Right lobe of liver (tissue), 6 donors: ENCODE data around the gene KRT36. TPM values are rescaled to one million over a fixed set of nuclear protein-coding genes. Genes with fewer than 3 reads are reported as not detected.

ENCODE experiments used
- ATAC-seq, 4 donors: fragments of 200-7000 bp; cut with Tn5 transposase; one replicate each; pipeline ENCODE4 v1.9.1; 2020; ENCODE audit warnings: mild to moderate bottlenecking in 4 of 4, moderate library complexity in 4 of 4
- DNase-seq, 3 donors: peaks; one replicate each; pipeline ENCODE4 v3.0.0-alpha.2; 2020
- H3K27ac ChIP-seq, 3 donors: fragments of 200-600 bp; one replicate each; pipeline ENCODE4 v1.8.0; 2022
- H3K27me3 ChIP-seq, 2 donors: fragments of 200-600 bp; one replicate each; pipeline ENCODE4 v1.8.0; 2022
- H3K36me3 ChIP-seq, 4 donors: fragments of 200-600 bp; sonication (generic) in 1 of 4; one replicate each; pipeline versions ENCODE4 v1.5.1 to v1.8.0; 2017 to 2022; ENCODE audit warnings: control low read depth in 1 of 4
- H3K4me1 ChIP-seq, 4 donors: fragments of 200-600 bp; sonication (generic) in 1 of 4; one replicate each; pipeline versions ENCODE4 v1.5.1 to v1.8.0; 2017 to 2022; ENCODE audit warnings: control low read depth in 1 of 4
- H3K4me3 ChIP-seq, 3 donors: fragments of 200-600 bp; one replicate each; pipeline ENCODE4 v1.8.0; 2022
- H3K9me3 ChIP-seq, 4 donors: fragments of 200-600 bp; sonication (generic) in 1 of 4; one replicate each; pipeline versions ENCODE4 v1.5.1 to v1.8.0; 2017 to 2022; ENCODE audit warnings: control low read depth in 1 of 4
- CTCF ChIP-seq, 4 donors: fragments of 200-600 bp in 3 of 4; fragments of 450-650 bp in 1 of 4; IDR thresholded peaks; one replicate each; pipeline versions ENCODE4 v1.5.1 to v1.8.0; 2016 to 2022; ENCODE audit warnings: antibody characterized with exemption in 4 of 4, mild to moderate bottlenecking in 2 of 4
- POLR2A ChIP-seq: fragments of 450-650 bp; IDR thresholded peaks from one replicate; pipeline ENCODE4 v1.6.1; 2017; ENCODE audit warnings: antibody characterized with exemption, mild to moderate bottlenecking
- WGBS: methylation state at CpG from one replicate; pipeline ENCODE4 v1.1.6; 2018; ENCODE audit warnings: low coverage, low lambda C conversion rate; ENCODE audit not compliant: insufficient coverage; ENCODE audit errors: missing lambda C conversion rate; 5-methylcytosine and 5-hydroxymethylcytosine counted together
- intact Hi-C, 2 donors: fragments of 100-400 bp; cut with DNase I; formaldehyde crosslinking; loops; one replicate each; pipeline versions ENCODE4 v1.11.2 to v1.14.1; 2022
- total RNA-seq, 6 experiments: library from RNA; depleted of rRNA in 2 of 6; stranded (reverse); fragments of >200 nt in 2 of 6; fragmentation: NEBNext Ultra II Directional in 3 of 6; extraction: Animal tissue kit (Norgen Biotek cat#: 25700) in 3 of 6; gene quantifications; one replicate each; pipeline versions ENCODE4 v1.1.0 to v1.2.4, GENCODE V29; 2016 to 2023
- donor health status: DM: no; HTN: yes; CAD: no.
- donor health status: DM: no; HTN: no; CAD: no.
- donor health status: DM: no; HTN: no; CAD: no.
- donor health status: DM: no; HTN: yes; CAD: no.
- donor health status: DM: no; HTN: yes; CAD: no.

Gene KRT36
- total RNA-seq, 6 experiments from 2014 or later: not detected

GRCh38 chr17:41452281-41452680 lies 37.4 kb downstream of the KRT36 start:
- H3K27me3 ChIP-seq: no peaks in the 10 kb centered on the region
- 47% methylated on average over 4 of the region's 4 CpGs for WGBS
- H3K4me1 ChIP-seq: no peaks in the 10 kb centered on the region
- no peak overlapping the region for H3K4me3 ChIP-seq
- no peak for ATAC-seq
- no peaks in the 10 kb centered on the region for H3K36me3 ChIP-seq
- H3K27ac ChIP-seq: no peak overlapping the region
- TF ChIP-seq POLR2A (no peak), CTCF (IDR thresholded peaks at IDR 0.05) (no peak)
- no peak for DNase-seq
- H3K9me3 ChIP-seq: no peaks in the 10 kb centered on the region
- intact Hi-C loops: no loop called here

GRCh38 chr17:41451154-41451728 lies 38.5 kb downstream of the KRT36 start:
- no peak for TF ChIP-seq CTCF (IDR thresholded peaks at IDR 0.05)
- TF ChIP-seq POLR2A: no peak
- no peak overlapping the region for H3K27ac ChIP-seq
- no peaks in the 10 kb centered on the region for H3K36me3 ChIP-seq
- intact Hi-C loops: no loop called here
- no peak overlapping the region for H3K4me3 ChIP-seq
- WGBS: 74% methylated on average over 2 of the region's 2 CpGs
- H3K9me3 ChIP-seq: no peaks in the 10 kb centered on the region
- H3K27me3 ChIP-seq: no peaks in the 10 kb centered on the region
- no peaks in the 10 kb centered on the region for H3K4me1 ChIP-seq
- DNase-seq: no peak
- ATAC-seq: no peak

GRCh38 chr17:41449008-41449407 lies 40.7 kb downstream of the KRT36 start:
- DNase-seq (no peak), ATAC-seq (no peak)
- H3K27me3 ChIP-seq: no peaks in the 10 kb centered on the region
- no peaks in the 10 kb centered on the region for H3K9me3 ChIP-seq
- H3K36me3 ChIP-seq: no peaks in the 10 kb centered on the region
- TF ChIP-seq POLR2A (no peak), CTCF (IDR thresholded peaks at IDR 0.05) (no peak)
- H3K4me3 ChIP-seq: no peak overlapping the region
- WGBS: 79% methylated on average over 3 of the region's 6 CpGs
- intact Hi-C loops: no loop called here
- no peaks in the 10 kb centered on the region for H3K4me1 ChIP-seq
- no peak overlapping the region for H3K27ac ChIP-seq

- intact Hi-C loops: no loop called here
- WGBS: no CpG with 5 or more reads among the region's 2 CpGs
- H3K4me1 ChIP-seq: no peaks in the 10 kb centered on the region
Observed at GRCh38 chr17:41448506-41448905, 41.2 kb downstream of the KRT36 start.

More at GRCh38 chr17:41448506-41448905, 41.2 kb downstream of the KRT36 start:
- H3K9me3 ChIP-seq: no peaks in the 10 kb centered on the region
- H3K4me3 ChIP-seq: no peak overlapping the region
- H3K27ac ChIP-seq: no peak overlapping the region
- DNase-seq (no peak), ATAC-seq (no peak)
- H3K36me3 ChIP-seq: no peaks in the 10 kb centered on the region
- H3K27me3 ChIP-seq: no peaks in the 10 kb centered on the region
- TF ChIP-seq POLR2A: no peak
- TF ChIP-seq CTCF (IDR thresholded peaks at IDR 0.05): no peak
